GM23338 (cell line): ENCODE data around the gene GPR171. TPM values are rescaled to one million over a fixed set of nuclear protein-coding genes. Genes with fewer than 3 reads are reported as not detected.
A peak's percentile ranks its signal among the peaks of the same experiment; 100 is the strongest.

Experiments
- ATAC-seq: fragments of 200-7000 bp; cut with Tn5 transposase; 3 replicates; pipeline ENCODE4 v1.9.1; 2020
- DNase-seq: peaks from one replicate; pipeline ENCODE4 v3.0.0-alpha.2; 2015; ENCODE audit warnings: low spot score
- H2AFZ ChIP-seq: fragments of 200-600 bp; sonication (generic); 2 replicates; pipeline ENCODE4 v1.8.0; 2016; ENCODE audit warnings: antibody characterized with exemption, mild to moderate bottlenecking, moderate library complexity
- H3F3A ChIP-seq: fragments of 200-600 bp; sonication (generic); replicated peaks from 2 replicates; pipeline ENCODE4 v1.8.0; 2017; ENCODE audit warnings: antibody characterized with exemption, mixed run types, low read depth
- H3K27ac ChIP-seq: fragments of 200-600 bp; sonication (generic); 2 replicates; pipeline ENCODE4 v1.6.1; 2016; ENCODE audit warnings: low read depth
- H3K27me3 ChIP-seq: fragments of 200-600 bp; sonication (generic); 2 replicates; pipeline ENCODE4 v1.8.0; 2016; ENCODE audit warnings: mild to moderate bottlenecking, mixed run types, moderate library complexity; ENCODE audit not compliant: insufficient read depth
- H3K36me3 ChIP-seq: fragments of 200-600 bp; sonication (generic); 2 replicates; pipeline ENCODE4 v1.8.0; 2016; ENCODE audit warnings: mild to moderate bottlenecking; ENCODE audit not compliant: insufficient read depth
- H3K4me1 ChIP-seq: fragments of 200-600 bp; sonication (generic); 2 replicates; pipeline ENCODE4 v1.8.0; 2016; ENCODE audit warnings: mild to moderate bottlenecking, moderate library complexity; ENCODE audit not compliant: insufficient read depth
- H3K4me2 ChIP-seq: fragments of 200-600 bp; sonication (generic); 2 replicates; pipeline ENCODE4 v1.7.1; 2017; ENCODE audit warnings: mixed run types
- H3K4me3 ChIP-seq: fragments of 200-600 bp; sonication (generic); 2 replicates; pipeline ENCODE4 v1.6.1; 2016; ENCODE audit warnings: mixed run types
- H3K79me2 ChIP-seq: fragments of 200-600 bp; sonication (generic); replicated peaks from 2 replicates; pipeline ENCODE4 v1.8.0; 2017; ENCODE audit warnings: mild to moderate bottlenecking; ENCODE audit not compliant: insufficient read depth
- H3K9me2 ChIP-seq: fragments of 200-600 bp; sonication (generic); 2 replicates; pipeline ENCODE4 v1.8.0; 2017; ENCODE audit not compliant: insufficient read depth
- H4K20me1 ChIP-seq: fragments of 200-600 bp; sonication (generic); replicated peaks from 2 replicates; pipeline ENCODE4 v1.8.0; 2017; ENCODE audit warnings: mild to moderate bottlenecking; ENCODE audit not compliant: insufficient read depth
- H3K27ac Mint-ChIP-seq: 2 replicates; pipeline ENCODE4 v1.8.0; 2020; ENCODE audit warnings: inconsistent platforms, mild to moderate bottlenecking, moderate library complexity, mixed read lengths
- H3K27me3 Mint-ChIP-seq: 3 replicates; pipeline ENCODE4 v1.8.0; 2022; ENCODE audit warnings: low read depth, mild to moderate bottlenecking, moderate library complexity, mixed read lengths, inconsistent platforms; ENCODE audit not compliant: insufficient read depth, poor library complexity
- H3K36me3 Mint-ChIP-seq: 3 replicates; pipeline ENCODE4 v1.8.0; 2021; ENCODE audit warnings: low read depth, mild to moderate bottlenecking, inconsistent platforms, moderate library complexity, mixed read lengths
- H3K4me1 Mint-ChIP-seq: 3 replicates; pipeline ENCODE4 v1.8.0; 2020; ENCODE audit warnings: mild to moderate bottlenecking, inconsistent platforms, mixed read lengths
- H3K4me3 Mint-ChIP-seq: 3 replicates; pipeline ENCODE4 v1.8.0; 2021; ENCODE audit warnings: moderate library complexity, mild to moderate bottlenecking, inconsistent platforms, mixed read lengths
- H3K9me3 Mint-ChIP-seq: 3 replicates; pipeline ENCODE4 v1.8.0; 2020; ENCODE audit warnings: moderate library complexity, mild to moderate bottlenecking, inconsistent platforms, mixed read lengths
- CREB1 ChIP-seq: fragments of 250-450 bp; sonication (Bioruptor Pico); IDR thresholded peaks from 2 replicates; pipeline ENCODE4 v1.5.0; 2020; ENCODE audit warnings: low read depth, mild to moderate bottlenecking, moderate library complexity
- ETS1 ChIP-seq: IDR thresholded peaks from 2 replicates; pipeline ENCODE4 v1.6.1; 2016; ENCODE audit warnings: antibody characterized with exemption
- EZH2 ChIP-seq: fragments of 200-600 bp; sonication (generic); IDR thresholded peaks from one replicate; pipeline ENCODE4 v1.8.0; 2017; ENCODE audit warnings: antibody characterized with exemption, mild to moderate bottlenecking, low read depth; ENCODE audit not compliant: unreplicated experiment
- JUNB ChIP-seq: IDR thresholded peaks from one replicate; pipeline ENCODE4 v1.6.1; 2016; ENCODE audit warnings: antibody characterized with exemption; ENCODE audit not compliant: unreplicated experiment
- NANOG ChIP-seq: IDR thresholded peaks from 2 replicates; pipeline ENCODE4 v1.6.1; 2016; ENCODE audit warnings: antibody characterized with exemption, borderline replicate concordance
- POLR2AphosphoS5 ChIP-seq: IDR thresholded peaks from 2 replicates; pipeline ENCODE4 v1.6.1; 2016; ENCODE audit warnings: antibody characterized with exemption, low read depth
- STAT1 ChIP-seq: IDR thresholded peaks from one replicate; pipeline ENCODE4 v1.6.1; 2016; ENCODE audit warnings: antibody characterized with exemption; ENCODE audit not compliant: unreplicated experiment
- ZNF114 ChIP-seq: fragments of 250-450 bp; sonication (Bioruptor Pico); IDR thresholded peaks from 2 replicates; pipeline ENCODE4 v1.5.0; 2020; ENCODE audit warnings: mild to moderate bottlenecking, moderate library complexity
- ZNF331 ChIP-seq: fragments of 250-450 bp; sonication (Bioruptor Pico); IDR thresholded peaks from 2 replicates; pipeline ENCODE4 v1.5.0; 2020; ENCODE audit warnings: low read depth, mild to moderate bottlenecking, moderate library complexity
- ZNF462 ChIP-seq: fragments of 250-450 bp; sonication (Bioruptor Pico); IDR thresholded peaks from 2 replicates; pipeline ENCODE4 v1.5.0; 2020; ENCODE audit warnings: mild to moderate bottlenecking, moderate library complexity
- polyA plus RNA-seq: library from polyadenylated mRNA; unstranded; fragments of >200 nt; fragmentation: Nextera tagmentation; extraction: Ambion mirVana; gene quantifications from 2 replicates; pipeline ENCODE4 v1.2.1, GENCODE V29; 2016
- total RNA-seq: library from RNA; depleted of rRNA; stranded (reverse); fragments of >200 nt; shearing (Covaris generic); gene quantifications from 2 replicates; pipeline ENCODE4 v1.2.3, GENCODE V29; 2014
- TF ChIP-seq, protein P1 (sequence below): IDR thresholded peaks from one replicate; pipeline ENCODE4 v1.6.1; 2018; ENCODE audit warnings: antibody characterized with exemption; ENCODE audit not compliant: unreplicated experiment
- TF ChIP-seq, protein P2 (sequence below), 2 experiments: fragments of 200-600 bp in 1 of 2; sonication (generic) in 1 of 2; conservative IDR thresholded peaks; 2 replicates each; pipeline versions ENCODE4 v1.5.1 to v1.6.1; 2016 to 2017; ENCODE audit warnings: antibody characterized with exemption in 2 of 2, low read depth in 2 of 2, mild to moderate bottlenecking in 2 of 2, moderate library complexity in 1 of 2

Gene GPR171
- total and polyA plus RNA-seq, 2 experiments from 2014 or later: 3.4 TPM; not detected in 1

- Histone ChIP-seq H3K27me3 (no peaks in the 10 kb centered on the region), H3K36me3 (no peaks in the 10 kb centered on the region), H2AFZ (no peak overlapping the region), H3K4me1 (peaks cover 19% of the 10 kb centered on the region), H3K9me2 (no peaks in the 10 kb centered on the region), H3K27ac (no peak overlapping the region), H4K20me1 (no peaks in the 10 kb centered on the region), H3F3A (no peaks in the 10 kb centered on the region), H3K4me3 (no peak overlapping the region), H3K4me2 (no peak overlapping the region), H3K79me2 (no peaks in the 10 kb centered on the region)
- no peak overlapping the region for H3K4me3 Mint-ChIP-seq
- DNase-seq (no peak), ATAC-seq (no peak)
- H3K27me3 Mint-ChIP-seq: no peaks in the 10 kb centered on the region
- TF ChIP-seq STAT1 (no peak), CREB1 (CRISPR knock-in tag) (no peak), ETS1 (no peak), NANOG (no peak), ZNF462 (CRISPR knock-in tag) (no peak), ZNF331 (CRISPR knock-in tag) (no peak), JUNB (no peak), POLR2AphosphoS5 (no peak), ZNF114 (CRISPR knock-in tag) (no peak), EZH2 (no peak)
- TF ChIP-seq, protein P1, sequence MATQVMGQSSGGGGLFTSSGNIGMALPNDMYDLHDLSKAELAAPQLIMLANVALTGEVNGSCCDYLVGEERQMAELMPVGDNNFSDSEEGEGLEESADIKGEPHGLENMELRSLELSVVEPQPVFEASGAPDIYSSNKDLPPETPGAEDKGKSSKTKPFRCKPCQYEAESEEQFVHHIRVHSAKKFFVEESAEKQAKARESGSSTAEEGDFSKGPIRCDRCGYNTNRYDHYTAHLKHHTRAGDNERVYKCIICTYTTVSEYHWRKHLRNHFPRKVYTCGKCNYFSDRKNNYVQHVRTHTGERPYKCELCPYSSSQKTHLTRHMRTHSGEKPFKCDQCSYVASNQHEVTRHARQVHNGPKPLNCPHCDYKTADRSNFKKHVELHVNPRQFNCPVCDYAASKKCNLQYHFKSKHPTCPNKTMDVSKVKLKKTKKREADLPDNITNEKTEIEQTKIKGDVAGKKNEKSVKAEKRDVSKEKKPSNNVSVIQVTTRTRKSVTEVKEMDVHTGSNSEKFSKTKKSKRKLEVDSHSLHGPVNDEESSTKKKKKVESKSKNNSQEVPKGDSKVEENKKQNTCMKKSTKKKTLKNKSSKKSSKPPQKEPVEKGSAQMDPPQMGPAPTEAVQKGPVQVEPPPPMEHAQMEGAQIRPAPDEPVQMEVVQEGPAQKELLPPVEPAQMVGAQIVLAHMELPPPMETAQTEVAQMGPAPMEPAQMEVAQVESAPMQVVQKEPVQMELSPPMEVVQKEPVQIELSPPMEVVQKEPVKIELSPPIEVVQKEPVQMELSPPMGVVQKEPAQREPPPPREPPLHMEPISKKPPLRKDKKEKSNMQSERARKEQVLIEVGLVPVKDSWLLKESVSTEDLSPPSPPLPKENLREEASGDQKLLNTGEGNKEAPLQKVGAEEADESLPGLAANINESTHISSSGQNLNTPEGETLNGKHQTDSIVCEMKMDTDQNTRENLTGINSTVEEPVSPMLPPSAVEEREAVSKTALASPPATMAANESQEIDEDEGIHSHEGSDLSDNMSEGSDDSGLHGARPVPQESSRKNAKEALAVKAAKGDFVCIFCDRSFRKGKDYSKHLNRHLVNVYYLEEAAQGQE: no peak
- TF ChIP-seq, protein P2, sequence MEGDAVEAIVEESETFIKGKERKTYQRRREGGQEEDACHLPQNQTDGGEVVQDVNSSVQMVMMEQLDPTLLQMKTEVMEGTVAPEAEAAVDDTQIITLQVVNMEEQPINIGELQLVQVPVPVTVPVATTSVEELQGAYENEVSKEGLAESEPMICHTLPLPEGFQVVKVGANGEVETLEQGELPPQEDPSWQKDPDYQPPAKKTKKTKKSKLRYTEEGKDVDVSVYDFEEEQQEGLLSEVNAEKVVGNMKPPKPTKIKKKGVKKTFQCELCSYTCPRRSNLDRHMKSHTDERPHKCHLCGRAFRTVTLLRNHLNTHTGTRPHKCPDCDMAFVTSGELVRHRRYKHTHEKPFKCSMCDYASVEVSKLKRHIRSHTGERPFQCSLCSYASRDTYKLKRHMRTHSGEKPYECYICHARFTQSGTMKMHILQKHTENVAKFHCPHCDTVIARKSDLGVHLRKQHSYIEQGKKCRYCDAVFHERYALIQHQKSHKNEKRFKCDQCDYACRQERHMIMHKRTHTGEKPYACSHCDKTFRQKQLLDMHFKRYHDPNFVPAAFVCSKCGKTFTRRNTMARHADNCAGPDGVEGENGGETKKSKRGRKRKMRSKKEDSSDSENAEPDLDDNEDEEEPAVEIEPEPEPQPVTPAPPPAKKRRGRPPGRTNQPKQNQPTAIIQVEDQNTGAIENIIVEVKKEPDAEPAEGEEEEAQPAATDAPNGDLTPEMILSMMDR (conservative IDR thresholded peaks at IDR 0.05; ENCODE audit: low read depth in 2 of 2): no peak
- no peaks in the 10 kb centered on the region for H3K36me3 Mint-ChIP-seq
- no peaks in the 10 kb centered on the region for H3K9me3 Mint-ChIP-seq
- peak overlapping the region; percentile 71 for H3K27ac Mint-ChIP-seq
- peaks cover 27% of the 10 kb centered on the region for H3K4me1 Mint-ChIP-seq
These were observed 10.9 kb upstream of the GPR171 start for GRCh38 chr3:151213881-151214280.
